Left hindlimb (tissue), 1 donor: ENCODE results near the gene NCK2.

Source experiments
- DNase-seq: peaks from one replicate; pipeline ENCODE4 v3.0.0-alpha.2; 2018

NCK2 gene

DNA sequence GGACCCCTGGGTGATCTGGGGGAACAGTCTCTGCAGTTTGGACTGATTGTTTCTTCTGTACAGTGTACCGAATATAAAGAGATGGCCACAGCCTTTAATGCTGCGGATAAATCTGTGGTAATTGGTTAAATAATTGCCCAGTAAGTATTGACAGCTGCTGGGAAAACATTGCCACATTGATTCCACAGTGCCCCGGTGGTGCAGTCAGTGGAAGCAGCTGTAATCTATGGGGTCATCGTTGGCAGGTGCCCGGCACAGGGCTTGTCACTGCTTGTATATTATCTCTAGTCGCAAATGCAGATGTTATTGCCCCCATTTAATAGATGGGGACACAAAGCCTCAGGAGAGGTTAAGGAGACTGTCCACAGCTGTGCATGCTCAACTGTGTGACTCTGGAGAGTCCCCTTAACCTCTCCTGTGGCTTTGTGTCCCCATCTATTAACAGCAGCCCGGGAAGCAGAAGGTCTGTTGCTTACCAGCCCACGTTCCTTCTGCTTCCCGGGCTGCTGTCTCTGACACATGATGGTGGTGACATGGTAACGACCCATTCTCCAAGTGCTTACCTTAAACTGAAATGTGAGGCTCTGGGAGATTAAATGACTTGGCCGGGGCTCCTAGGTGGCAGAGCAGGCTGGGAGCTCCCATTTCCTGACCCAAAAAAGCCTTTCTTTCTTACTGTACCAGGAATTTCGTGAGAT is 76.9 kb downstream of the NCK2 start:
- DNase-seq, result no peak

DNA sequence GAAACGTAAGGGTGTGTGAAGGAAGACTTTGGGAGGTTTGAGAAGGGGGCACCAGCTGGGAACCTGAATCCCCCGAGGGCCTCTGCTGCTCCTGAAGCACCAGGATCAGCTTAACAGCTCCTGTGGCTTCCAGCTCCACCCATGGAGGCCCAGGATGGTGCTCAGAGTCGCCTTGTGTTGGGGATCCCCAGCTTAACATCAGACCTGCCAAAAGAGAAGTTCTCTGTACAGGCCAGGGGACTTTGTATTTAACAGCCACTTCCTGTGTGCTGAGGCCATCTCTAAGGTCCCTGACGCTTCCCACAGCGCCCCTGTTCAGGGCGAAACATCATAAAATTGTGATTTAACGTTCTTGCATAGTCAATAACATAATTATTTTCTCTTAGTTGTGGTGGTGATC is 77.5 kb downstream of the NCK2 start:
- DNase-seq, result no peak

GRCh38 chr2:105824446-105824845 is 79.7 kb downstream of the NCK2 start:
- DNase-seq, result no peak

DNA sequence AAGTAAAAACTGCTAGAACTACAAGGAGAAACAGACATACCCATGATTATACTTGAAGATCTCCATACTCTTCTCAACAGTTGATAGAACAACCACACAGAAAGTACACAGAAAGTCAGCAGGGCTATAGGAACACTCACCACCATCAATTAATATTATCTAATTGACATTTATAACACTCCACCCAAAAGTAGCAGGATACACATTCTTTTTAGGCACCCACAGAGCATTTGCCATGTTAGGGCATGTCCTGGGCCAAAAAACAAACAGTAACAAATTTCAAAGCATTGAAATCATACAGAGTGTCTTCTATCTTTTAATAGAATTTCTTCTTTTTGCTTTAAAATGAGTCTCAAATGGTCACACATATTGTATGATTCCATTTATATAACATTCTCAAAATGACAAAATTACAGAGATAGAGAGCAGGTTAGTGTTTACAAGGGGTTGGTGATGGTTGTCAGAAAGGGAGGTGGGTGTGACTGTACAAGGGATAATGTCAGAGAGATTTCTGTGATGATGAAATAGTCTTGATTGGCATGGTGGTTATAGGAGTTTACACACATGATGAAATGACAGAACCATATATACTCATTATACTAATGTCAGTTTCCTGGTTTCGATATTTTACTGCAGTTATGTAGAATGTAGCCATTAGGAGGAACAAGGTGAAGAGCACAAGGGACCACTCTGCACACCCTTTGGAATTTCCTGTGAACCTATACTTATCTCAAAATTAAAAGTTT is 82.8 kb downstream of the NCK2 start:
- DNase-seq, result no peak

DNA sequence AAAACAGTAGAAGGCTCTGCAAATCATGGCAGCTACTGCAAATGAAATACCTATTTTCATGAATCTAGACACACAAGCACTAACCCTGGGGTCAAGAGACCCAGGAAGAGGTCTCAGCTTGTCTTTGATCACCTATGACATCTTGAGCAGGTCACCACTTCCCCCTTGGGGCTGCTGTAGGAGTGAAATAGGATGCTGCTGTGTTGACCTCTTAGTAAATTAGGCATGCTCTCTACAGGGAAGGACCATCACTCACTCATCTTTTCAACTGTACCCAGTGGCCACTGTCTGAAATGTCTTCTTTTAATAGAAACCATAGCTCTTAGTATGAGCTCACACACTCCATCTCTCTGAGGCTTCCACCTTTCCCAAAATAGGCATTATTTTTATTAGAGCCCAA is 83.8 kb downstream of the NCK2 start:
- no peak for DNase-seq

- no peak for DNase-seq
Observed at GRCh38 chr2:105834931-105835330, 90.2 kb downstream of the NCK2 start.

DNA sequence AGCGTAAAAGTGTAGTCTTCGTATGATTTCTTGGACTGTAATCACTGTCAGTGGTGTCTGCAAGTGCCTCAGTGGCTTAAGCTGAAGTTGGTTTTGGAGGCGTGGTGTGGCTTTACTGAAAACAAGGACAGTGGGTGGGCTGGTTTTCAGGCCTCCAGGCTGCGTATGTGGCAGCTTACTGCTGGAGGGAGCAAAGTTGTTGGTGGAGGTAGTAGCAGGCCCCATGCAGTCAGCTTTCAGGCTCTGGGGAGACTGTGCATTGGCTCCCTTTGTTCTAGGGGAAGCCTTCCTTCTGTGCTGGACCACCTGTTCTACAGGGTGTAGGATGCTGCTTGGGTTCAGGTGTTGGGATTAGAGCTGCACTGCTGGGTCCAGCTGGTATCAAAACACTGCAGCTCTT is 91.6 kb downstream of the NCK2 start:
- no peak for DNase-seq

GRCh38 chr2:105836840-105837692 is 92.4 kb downstream of the NCK2 start:
- DNase-seq, result no peak

- DNase-seq, result no peak
Observed at GRCh38 chr2:105839793-105840192, 95.1 kb downstream of the NCK2 start.

DNA sequence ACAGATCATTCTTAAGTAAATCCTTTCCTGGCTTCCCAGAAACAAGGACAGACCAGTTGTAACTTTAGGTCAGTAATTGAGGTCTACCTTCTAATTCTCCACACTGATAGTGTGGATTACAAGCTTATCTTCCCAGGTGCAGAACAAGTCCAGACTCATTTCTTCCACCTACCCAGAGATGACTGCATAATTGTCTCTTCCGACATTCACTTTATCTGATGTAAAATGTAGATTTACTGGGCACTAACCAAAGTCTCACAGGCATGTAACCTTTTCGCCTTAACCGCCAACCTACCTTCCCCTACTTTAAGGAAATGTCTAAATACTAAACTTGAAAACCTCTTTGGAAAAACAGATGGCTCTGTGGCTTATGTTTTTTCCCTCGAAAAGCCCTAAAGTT is 96.2 kb downstream of the NCK2 start:
- DNase-seq, result no peak

- DNase-seq, result no peak
Observed at GRCh38 chr2:105841551-105841950, 96.8 kb downstream of the NCK2 start.

GRCh38 chr2:105842555-105842954 is 97.8 kb downstream of the NCK2 start:
- no peak for DNase-seq

- DNase-seq, result no peak
Observed at GRCh38 chr2:105843476-105844374, 99.0 kb downstream of the NCK2 start.

DNA sequence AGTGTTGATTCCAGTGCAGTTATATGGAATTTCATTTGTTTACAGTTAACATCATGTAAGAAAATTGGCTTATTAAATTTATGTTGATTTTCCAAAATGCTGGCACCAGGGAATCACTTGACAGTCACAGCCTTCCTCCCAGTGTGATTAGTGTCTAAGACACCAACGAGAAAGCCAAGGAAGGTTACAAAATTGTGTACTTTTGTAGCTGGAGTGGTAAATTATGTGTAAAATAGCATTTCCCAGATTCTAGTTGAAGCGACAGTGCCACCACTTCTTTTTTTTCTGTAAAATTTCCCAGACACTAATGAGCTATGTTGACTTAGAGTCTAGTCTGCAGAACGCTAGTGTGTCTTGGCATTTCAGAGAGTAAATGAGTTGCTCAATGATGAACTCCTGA is 101.3 kb downstream of the NCK2 start:
- DNase-seq, result no peak

DNA sequence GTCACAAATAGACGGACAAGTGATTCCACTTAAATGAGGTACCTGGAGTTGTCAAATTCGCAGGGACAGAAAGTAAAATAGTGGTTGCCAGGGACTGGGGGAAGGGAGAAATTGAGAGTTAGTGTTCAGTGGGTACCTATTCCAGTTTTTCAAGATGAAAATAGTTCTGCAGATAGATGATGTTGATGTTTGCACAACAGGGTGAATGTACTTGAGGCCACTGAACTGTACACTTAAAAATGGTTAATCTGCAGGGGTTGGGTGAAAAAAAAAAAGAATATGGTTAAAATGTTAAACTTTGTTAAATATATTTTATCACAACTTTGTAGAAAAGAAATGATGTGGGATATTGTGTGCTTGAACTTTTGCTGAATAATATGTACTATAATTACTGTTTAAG is 102.3 kb downstream of the NCK2 start:
- DNase-seq, result no peak

DNA sequence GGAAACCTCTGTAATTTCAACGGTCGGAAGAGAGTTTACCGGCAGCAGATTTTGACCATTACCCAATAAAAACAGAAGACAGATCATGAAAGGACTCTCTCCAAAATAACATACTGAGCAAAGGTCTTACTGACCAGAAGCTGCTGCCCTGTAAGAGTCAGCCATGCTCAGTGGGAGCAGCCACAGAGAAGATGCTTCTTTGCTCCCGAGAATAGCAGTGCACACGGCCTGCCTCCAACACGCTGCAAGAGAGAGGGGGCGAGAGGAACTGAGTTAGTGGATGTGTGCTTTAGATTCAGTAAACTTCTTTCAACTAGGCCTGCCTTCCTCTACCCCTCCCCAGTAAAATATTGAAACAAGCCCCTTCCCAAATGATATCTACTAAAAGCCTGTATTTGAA is 103.7 kb downstream of the NCK2 start:
- DNase-seq, result no peak

GRCh38 chr2:105849431-105850179 is 104.9 kb downstream of the NCK2 start:
- DNase-seq, result no peak

DNA sequence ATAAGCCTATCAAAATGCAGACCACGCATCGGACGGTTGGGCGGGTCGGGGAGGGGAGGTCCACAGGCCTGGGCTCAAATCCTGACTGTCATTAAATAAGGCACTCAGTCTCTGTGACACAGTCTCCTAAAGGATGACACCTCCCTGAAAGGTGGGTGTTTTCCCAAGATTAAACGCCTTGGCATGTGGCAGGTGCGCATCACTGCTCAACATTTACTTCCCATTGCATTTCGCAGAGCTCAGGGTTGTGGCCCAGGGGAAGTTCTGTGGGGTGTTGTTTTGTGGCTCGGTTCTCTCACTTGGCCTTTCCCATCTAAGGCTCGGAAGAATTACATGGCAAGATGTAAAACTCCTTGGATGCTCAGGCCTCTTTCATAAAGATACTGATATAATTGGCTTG is 107.4 kb downstream of the NCK2 start:
- no peak for DNase-seq

DNA sequence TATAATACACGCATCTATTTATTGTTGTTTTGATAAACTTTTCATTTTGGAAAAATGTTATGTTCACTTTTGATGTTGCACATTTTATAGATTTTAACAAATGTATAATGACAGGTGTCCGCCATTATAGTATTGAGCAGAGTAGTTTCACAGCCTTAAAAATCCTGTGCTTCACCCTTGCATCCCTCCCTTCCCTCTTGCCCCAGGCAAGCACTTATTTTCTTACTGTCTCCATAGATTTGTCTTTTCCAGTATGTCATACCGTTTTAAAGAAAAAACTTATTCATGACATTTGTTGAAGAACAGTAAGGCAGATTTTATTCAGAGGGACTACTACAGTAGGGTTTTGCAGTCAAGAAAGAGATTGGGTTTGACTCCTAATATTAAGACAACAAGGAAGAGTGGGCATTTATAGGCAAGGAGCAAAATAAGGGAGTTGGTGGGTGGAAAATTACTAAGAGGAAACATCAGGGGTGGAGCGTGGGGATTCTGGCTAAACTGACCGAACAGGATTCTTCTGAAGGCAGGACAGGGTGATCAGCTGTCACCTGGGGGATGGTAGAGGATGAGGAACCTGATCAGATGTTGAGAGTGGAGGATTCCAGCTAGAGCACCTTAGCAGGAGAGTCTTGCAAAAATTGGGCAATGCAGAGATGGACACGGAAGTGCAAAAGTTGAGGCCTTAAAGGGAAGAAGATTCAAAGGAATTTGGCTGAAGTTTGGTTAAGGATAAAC is 108.8 kb downstream of the NCK2 start:
- no peak for DNase-seq

GRCh38 chr2:105854972-105855371 is 110.3 kb downstream of the NCK2 start:
- DNase-seq, result no peak

DNA sequence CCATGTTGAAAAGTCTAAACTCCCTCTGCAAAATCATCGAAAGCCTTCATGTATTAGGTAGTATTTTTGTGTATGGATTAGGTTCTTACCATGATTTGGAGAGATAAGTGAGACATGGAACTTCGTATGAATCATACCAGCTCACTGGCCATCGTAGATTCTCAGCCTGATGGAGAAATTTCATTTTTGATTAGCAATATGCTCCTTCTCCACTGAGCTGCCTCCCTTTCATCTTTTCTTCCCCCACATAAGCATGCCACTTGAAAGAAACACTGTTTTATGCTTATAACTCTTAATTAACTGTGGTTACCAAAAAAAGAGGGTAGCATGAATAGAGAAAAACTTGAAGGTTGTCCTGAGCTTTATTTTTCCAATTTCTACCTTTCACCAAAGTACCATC is 111.9 kb downstream of the NCK2 start:
- DNase-seq, result no peak
